A549 (cell line): ENCODE results near the gene POP4. TPM values are rescaled to one million over a fixed set of nuclear protein-coding genes. Genes with fewer than 3 reads are reported as not detected.

Experiments used
- ATAC-seq, 2 experiments: fragments of 200-7000 bp in 1 of 2; fragments of >200 bp in 1 of 2; cut with Nextera tagmentation in 1 of 2; cut with Tn5 transposase in 1 of 2; 3 replicates each; pipeline versions ENCODE4 v1.8.0 to v1.9.1; 2018 to 2020; ENCODE audit warnings: mild to moderate bottlenecking in 1 of 2, moderate library complexity in 1 of 2
- CTCF ChIA-PET: fragments of 300-600 bp; sonication (Branson Sonifier 250); formaldehyde crosslinking; extraction: SDS; loops from one replicate; lab custom pipeline; 2021; ENCODE audit warnings: antibody characterized with exemption, inconsistent platforms; lab: Yijun Ruan, JAX
- POLR2A ChIA-PET: fragments of 350-600 bp; formaldehyde crosslinking; extraction: SDS; loops from one replicate; lab custom pipeline; 2021; ENCODE audit warnings: antibody characterized with exemption, inconsistent platforms; lab: Yijun Ruan, JAX
- DNase-seq, 2 experiments: peaks; one replicate each; pipeline versions ENCODE4 v3.0.0 to v3.0.0-alpha.2; 2011 to 2016; ENCODE audit warnings: low read depth in 1 of 2, low spot score in 1 of 2
- FAIRE-seq: peaks from 2 replicates; lab custom pipeline; 2011; peaks lifted over from hg19 to GRCh38; lab: Jason Lieb, UNC
- H3K27ac ChIP-seq, 2 experiments: fragments of >200 bp; sonication (Bioruptor Twin); formaldehyde crosslinking; 3 replicates each; pipeline ENCODE4 v1.5.1; 2016 to 2017
- H3K4me1 ChIP-seq: fragments of >200 bp; sonication (Bioruptor Twin); formaldehyde crosslinking; 3 replicates; pipeline ENCODE4 v1.6.1; 2016
- H3K4me2 ChIP-seq: fragments of >200 bp; sonication (Bioruptor Twin); formaldehyde crosslinking; 3 replicates; pipeline ENCODE4 v1.6.1; 2016
- H3K4me3 ChIP-seq: fragments of >200 bp; sonication (Bioruptor Twin); formaldehyde crosslinking; 3 replicates; pipeline ENCODE4 v1.5.1; 2016
- H3K9me3 ChIP-seq: fragments of >200 bp; sonication (Bioruptor Twin); formaldehyde crosslinking; 3 replicates; pipeline ENCODE4 v1.6.1; 2016
- BHLHE40 ChIP-seq: IDR thresholded peaks from 2 replicates; pipeline ENCODE4 v1.6.1; 2012; ENCODE audit warnings: low read depth, low read length, inconsistent platforms
- CBX2 ChIP-seq: fragments of 200-600 bp; sonication (generic); IDR thresholded peaks from 2 replicates; pipeline ENCODE4 v1.6.1; 2016; ENCODE audit warnings: low read depth, mild to moderate bottlenecking, borderline replicate concordance
- CBX8 ChIP-seq: fragments of 200-600 bp; sonication (generic); IDR thresholded peaks from 2 replicates; pipeline ENCODE4 v1.6.1; 2016
- CHD4 ChIP-seq: fragments of 200-600 bp; sonication (generic); IDR thresholded peaks from 2 replicates; pipeline ENCODE4 v1.6.1; 2016; ENCODE audit warnings: antibody characterized with exemption, mild to moderate bottlenecking, borderline replicate concordance
- ESRRA ChIP-seq: fragments of 150-350 bp; IDR thresholded peaks from 2 replicates; pipeline ENCODE4 v1.6.1; 2014; ENCODE audit warnings: mild to moderate bottlenecking, low read length, borderline replicate concordance
- FOXS1 ChIP-seq: fragments of 250-450 bp; sonication (Bioruptor Pico); IDR thresholded peaks from 2 replicates; pipeline ENCODE4 v1.5.0; 2020; ENCODE audit warnings: mild to moderate bottlenecking, moderate library complexity
- GATA3 ChIP-seq: IDR thresholded peaks from 2 replicates; pipeline ENCODE4 v1.6.1; 2012; ENCODE audit warnings: borderline replicate concordance
- HDAC2 ChIP-seq: fragments of 200-600 bp; sonication (generic); IDR thresholded peaks from 2 replicates; pipeline ENCODE4 v1.6.1; 2016
- HEYL ChIP-seq: fragments of 250-450 bp; sonication (Bioruptor Pico); IDR thresholded peaks from 2 replicates; pipeline ENCODE4 v1.8.0; 2021; ENCODE audit warnings: mild to moderate bottlenecking, moderate library complexity
- HOXA7 ChIP-seq: fragments of 250-450 bp; sonication (Bioruptor Pico); IDR thresholded peaks from 2 replicates; pipeline ENCODE4 v1.5.0; 2020; ENCODE audit warnings: mild to moderate bottlenecking, moderate library complexity
- HOXB13 ChIP-seq: fragments of 250-450 bp; sonication (Bioruptor Pico); IDR thresholded peaks from 2 replicates; pipeline ENCODE4 v1.5.0; 2020; ENCODE audit warnings: low read depth, mild to moderate bottlenecking, moderate library complexity
- HOXB5 ChIP-seq: fragments of 250-450 bp; sonication (Bioruptor Pico); IDR thresholded peaks from 2 replicates; pipeline ENCODE4 v1.5.0; 2020; ENCODE audit warnings: mild to moderate bottlenecking, moderate library complexity
- JUNB ChIP-seq: fragments of >200 bp; sonication (Bioruptor Twin); formaldehyde crosslinking; IDR thresholded peaks from 2 replicates; pipeline ENCODE4 v1.6.1; 2016
- MAFK ChIP-seq: fragments of 450-650 bp; IDR thresholded peaks from 2 replicates; pipeline ENCODE4 v1.6.1; 2014; ENCODE audit not compliant: partially characterized antibody
- MYC ChIP-seq: IDR thresholded peaks from 2 replicates; pipeline ENCODE4 v1.6.1; 2012; ENCODE audit warnings: mild to moderate bottlenecking, inconsistent platforms, low read length, improper control_type of control experiment, borderline replicate concordance
- RAD21 ChIP-seq, 2 experiments: fragments of >200 bp in 1 of 2; sonication (Bioruptor Twin) in 1 of 2; formaldehyde crosslinking in 1 of 2; IDR thresholded peaks in 1 of 2; conservative IDR thresholded peaks in 1 of 2; 2 replicates in 1 of 2; 3 replicates in 1 of 2; pipeline ENCODE4 v1.6.1; 2012 to 2018; ENCODE audit warnings: inconsistent platforms in 1 of 2
- RFX5 ChIP-seq: fragments of 450-650 bp; IDR thresholded peaks from 2 replicates; pipeline ENCODE4 v1.7.1; 2014; ENCODE audit warnings: antibody characterized with exemption, mild to moderate bottlenecking, moderate library complexity
- RNF2 ChIP-seq: fragments of 200-600 bp; sonication (generic); IDR thresholded peaks from 2 replicates; pipeline ENCODE4 v1.6.1; 2016; ENCODE audit warnings: low read depth, mild to moderate bottlenecking, antibody characterized with exemption, moderate library complexity, borderline replicate concordance
- SMC3 ChIP-seq: fragments of >200 bp; sonication (Bioruptor Twin); formaldehyde crosslinking; IDR thresholded peaks from 3 replicates; pipeline ENCODE4 v1.6.1; 2018; ENCODE audit warnings: inconsistent platforms
- TFCP2L1 ChIP-seq: fragments of 250-450 bp; sonication (Bioruptor Pico); IDR thresholded peaks from 2 replicates; pipeline ENCODE4 v1.5.0; 2021; ENCODE audit warnings: mild to moderate bottlenecking
- ZC3H11A ChIP-seq: fragments of 450-650 bp; IDR thresholded peaks from 2 replicates; pipeline ENCODE4 v1.6.1; 2014; ENCODE audit warnings: antibody characterized with exemption, mild to moderate bottlenecking
- ZFP36 ChIP-seq: fragments of 450-650 bp; IDR thresholded peaks from 2 replicates; pipeline ENCODE4 v1.6.1; 2014; ENCODE audit warnings: borderline replicate concordance; ENCODE audit not compliant: partially characterized antibody
- ZNF302 ChIP-seq: fragments of 250-450 bp; sonication (Bioruptor Pico); IDR thresholded peaks from 2 replicates; pipeline ENCODE4 v1.9.0; 2021; ENCODE audit warnings: inconsistent platforms, mild to moderate bottlenecking, moderate library complexity
- ZSCAN20 ChIP-seq: fragments of 250-450 bp; sonication (Bioruptor Pico); IDR thresholded peaks from 2 replicates; pipeline ENCODE4 v1.8.0; 2022; ENCODE audit warnings: mild to moderate bottlenecking, moderate library complexity
- WGBS: methylation state at CpG from one replicate; pipeline ENCODE4 v1.1.6; 2017; ENCODE audit errors: missing lambda C conversion rate; 5-methylcytosine and 5-hydroxymethylcytosine counted together
- polyA plus RNA-seq, 4 experiments: library from polyadenylated mRNA; depleted of rRNA in 3 of 4; stranded (reverse); fragments of >200 nt; fragmentation: RNase III in 1 of 4; extraction: RNeasy Plus Mini Kit Qiagen cat#74134 plus additional on column Dnase treatment in 1 of 4; gene quantifications; 2 replicates in 3 of 4; 3 replicates in 1 of 4; pipeline ENCODE4 v1.2.3, GENCODE V29; 2011 to 2017
- TF ChIP-seq, protein P1 (sequence below): fragments of 450-650 bp; IDR thresholded peaks from 2 replicates; pipeline ENCODE4 v1.6.1; 2014; ENCODE audit warnings: antibody characterized with exemption
- TF ChIP-seq, protein P2 (sequence below): IDR thresholded peaks from 2 replicates; pipeline ENCODE4 v1.6.1; 2012; ENCODE audit warnings: low read depth, borderline replicate concordance
- TF ChIP-seq, protein P3 (sequence below): fragments of 250-450 bp; sonication (Bioruptor Pico); IDR thresholded peaks from 2 replicates; pipeline ENCODE4 v1.5.0; 2021; ENCODE audit warnings: mild to moderate bottlenecking, moderate library complexity, borderline replicate concordance
- TF ChIP-seq, protein P4 (sequence below): fragments of 200-600 bp; sonication (generic); IDR thresholded peaks from 2 replicates; pipeline ENCODE4 v1.6.1; 2016; ENCODE audit warnings: antibody characterized with exemption, mild to moderate bottlenecking, moderate library complexity
- TF ChIP-seq, protein P5 (sequence below): IDR thresholded peaks from 2 replicates; pipeline ENCODE4 v1.6.1; 2012

Gene POP4
- polyA plus RNA-seq, 2 of the 4 experiments (the other 2 are of a cell fraction) = 202 to 208 TPM

DNA sequence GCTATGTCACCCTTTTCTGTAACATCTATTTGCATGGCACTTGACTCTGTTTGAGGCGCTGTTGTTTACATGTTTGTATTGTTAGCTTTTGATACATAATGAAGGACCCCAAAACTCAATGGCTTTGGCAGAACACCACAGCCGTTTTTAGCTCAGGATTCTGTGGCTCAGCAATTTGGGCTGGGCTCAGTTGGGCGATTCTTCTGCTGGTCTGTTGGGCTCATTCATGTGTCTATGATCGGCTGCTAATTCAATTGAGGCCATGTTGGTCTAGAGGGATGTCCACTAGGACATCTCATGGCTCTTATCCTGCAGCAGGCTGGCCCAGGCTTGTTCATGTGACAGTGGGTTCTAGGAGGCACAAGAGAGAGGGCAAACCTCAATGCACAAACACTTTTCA is 46.3 kb upstream of the POP4 start:
- ATAC-seq = no peak
- ChIA-PET POLR2A (no interaction called here), CTCF (interaction anchor here (0.9 kb wide), 1 partner anchor 8 kb away, joined by 3 read pairs; no protein-coding TSS in a partner anchor)
- no peak for DNase-seq
- H3K27ac ChIP-seq = no peak overlapping the region
- no peaks in the 10 kb centered on the region for H3K4me1 ChIP-seq
- WGBS = 10% methylated on average over 4 of the region's 4 CpGs
- TF ChIP-seq FOXS1 (CRISPR knock-in tag) (no peak), MYC (no peak), TFCP2L1 (no peak), ZC3H11A (no peak), JUNB (no peak), HOXA7 (CRISPR knock-in tag) (no peak), HEYL (no peak), HDAC2 (no peak), HOXB5 (no peak), CBX8 (no peak), HOXB13 (no peak), ESRRA (no peak), BHLHE40 (no peak), GATA3 (no peak), RFX5 (no peak)
- TF ChIP-seq, protein P1, sequence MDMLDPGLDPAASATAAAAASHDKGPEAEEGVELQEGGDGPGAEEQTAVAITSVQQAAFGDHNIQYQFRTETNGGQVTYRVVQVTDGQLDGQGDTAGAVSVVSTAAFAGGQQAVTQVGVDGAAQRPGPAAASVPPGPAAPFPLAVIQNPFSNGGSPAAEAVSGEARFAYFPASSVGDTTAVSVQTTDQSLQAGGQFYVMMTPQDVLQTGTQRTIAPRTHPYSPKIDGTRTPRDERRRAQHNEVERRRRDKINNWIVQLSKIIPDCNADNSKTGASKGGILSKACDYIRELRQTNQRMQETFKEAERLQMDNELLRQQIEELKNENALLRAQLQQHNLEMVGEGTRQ = no peak
- TF ChIP-seq, protein P2, sequence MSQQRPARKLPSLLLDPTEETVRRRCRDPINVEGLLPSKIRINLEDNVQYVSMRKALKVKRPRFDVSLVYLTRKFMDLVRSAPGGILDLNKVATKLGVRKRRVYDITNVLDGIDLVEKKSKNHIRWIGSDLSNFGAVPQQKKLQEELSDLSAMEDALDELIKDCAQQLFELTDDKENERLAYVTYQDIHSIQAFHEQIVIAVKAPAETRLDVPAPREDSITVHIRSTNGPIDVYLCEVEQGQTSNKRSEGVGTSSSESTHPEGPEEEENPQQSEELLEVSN = no peak
- H3K4me3 ChIP-seq = no peak overlapping the region
- H3K9me3 ChIP-seq = peaks cover 35% of the 10 kb centered on the region
- H3K4me2 ChIP-seq = no peak overlapping the region
- FAIRE-seq = peak; percentile 18

DNA sequence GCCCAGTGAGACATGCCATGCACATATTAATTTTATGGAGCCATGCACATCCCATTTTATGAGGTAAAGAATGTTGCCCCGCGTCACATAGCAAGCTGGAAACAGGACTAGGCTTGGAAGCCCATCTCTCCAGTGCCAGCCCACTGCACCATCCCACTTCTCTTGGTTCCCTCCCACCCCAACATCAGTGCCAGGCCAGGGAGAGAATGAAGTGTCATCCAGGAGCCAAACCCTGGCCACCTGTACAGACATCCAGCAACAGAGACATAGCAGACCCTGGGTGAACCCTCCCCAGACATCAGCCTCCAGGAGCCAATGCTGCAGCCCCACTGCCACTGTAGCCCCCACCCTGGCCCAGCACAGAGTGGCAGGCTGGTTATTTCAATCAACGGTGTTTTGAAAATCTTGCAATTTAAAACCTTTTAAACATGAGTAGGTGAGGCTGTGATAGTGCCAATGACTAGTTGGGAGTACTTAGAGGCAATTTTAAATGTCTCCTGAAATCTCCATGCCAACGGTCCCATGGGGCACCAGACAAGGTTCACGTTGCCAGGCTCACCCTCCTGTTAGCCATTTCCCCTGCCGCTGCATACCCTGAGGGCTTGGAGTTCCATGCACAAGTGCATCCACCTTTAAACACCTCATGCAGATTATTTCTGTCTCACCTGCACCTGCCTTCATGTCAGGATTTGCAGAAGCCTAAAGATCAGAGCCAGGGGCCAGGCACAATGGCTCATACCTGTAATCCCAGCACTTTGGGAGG is 45.6 kb upstream of the POP4 start:
- peaks cover 28% of the 10 kb centered on the region for H3K9me3 ChIP-seq
- DNase-seq = no peak
- no peak overlapping the region for H3K4me2 ChIP-seq
- POLR2A ChIA-PET = no interaction called here
- no peak overlapping the region for H3K27ac ChIP-seq
- FAIRE-seq = no peak
- TF ChIP-seq ZFP36 (no peak), RNF2 (no peak), ZSCAN20 (CRISPR knock-in tag) (no peak), CHD4 (no peak), ZNF302 (CRISPR knock-in tag) (no peak), SMC3 (no peak), ZC3H11A (no peak), CBX2 (no peak), MAFK (no peak), RAD21 (conservative IDR thresholded peaks at IDR 0.05 in 1 of 2, IDR thresholded peaks at IDR 0.05 in 1 of 2) (no peak)
- TF ChIP-seq, protein P3, sequence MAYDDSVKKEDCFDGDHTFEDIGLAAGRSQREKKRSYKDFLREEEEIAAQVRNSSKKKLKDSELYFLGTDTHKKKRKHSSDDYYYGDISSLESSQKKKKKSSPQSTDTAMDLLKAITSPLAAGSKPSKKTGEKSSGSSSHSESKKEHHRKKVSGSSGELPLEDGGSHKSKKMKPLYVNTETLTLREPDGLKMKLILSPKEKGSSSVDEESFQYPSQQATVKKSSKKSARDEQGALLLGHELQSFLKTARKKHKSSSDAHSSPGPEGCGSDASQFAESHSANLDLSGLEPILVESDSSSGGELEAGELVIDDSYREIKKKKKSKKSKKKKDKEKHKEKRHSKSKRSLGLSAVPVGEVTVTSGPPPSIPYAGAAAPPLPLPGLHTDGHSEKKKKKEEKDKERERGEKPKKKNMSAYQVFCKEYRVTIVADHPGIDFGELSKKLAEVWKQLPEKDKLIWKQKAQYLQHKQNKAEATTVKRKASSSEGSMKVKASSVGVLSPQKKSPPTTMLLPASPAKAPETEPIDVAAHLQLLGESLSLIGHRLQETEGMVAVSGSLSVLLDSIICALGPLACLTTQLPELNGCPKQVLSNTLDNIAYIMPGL (CRISPR knock-in tag) = no peak
- TF ChIP-seq, protein P4, sequence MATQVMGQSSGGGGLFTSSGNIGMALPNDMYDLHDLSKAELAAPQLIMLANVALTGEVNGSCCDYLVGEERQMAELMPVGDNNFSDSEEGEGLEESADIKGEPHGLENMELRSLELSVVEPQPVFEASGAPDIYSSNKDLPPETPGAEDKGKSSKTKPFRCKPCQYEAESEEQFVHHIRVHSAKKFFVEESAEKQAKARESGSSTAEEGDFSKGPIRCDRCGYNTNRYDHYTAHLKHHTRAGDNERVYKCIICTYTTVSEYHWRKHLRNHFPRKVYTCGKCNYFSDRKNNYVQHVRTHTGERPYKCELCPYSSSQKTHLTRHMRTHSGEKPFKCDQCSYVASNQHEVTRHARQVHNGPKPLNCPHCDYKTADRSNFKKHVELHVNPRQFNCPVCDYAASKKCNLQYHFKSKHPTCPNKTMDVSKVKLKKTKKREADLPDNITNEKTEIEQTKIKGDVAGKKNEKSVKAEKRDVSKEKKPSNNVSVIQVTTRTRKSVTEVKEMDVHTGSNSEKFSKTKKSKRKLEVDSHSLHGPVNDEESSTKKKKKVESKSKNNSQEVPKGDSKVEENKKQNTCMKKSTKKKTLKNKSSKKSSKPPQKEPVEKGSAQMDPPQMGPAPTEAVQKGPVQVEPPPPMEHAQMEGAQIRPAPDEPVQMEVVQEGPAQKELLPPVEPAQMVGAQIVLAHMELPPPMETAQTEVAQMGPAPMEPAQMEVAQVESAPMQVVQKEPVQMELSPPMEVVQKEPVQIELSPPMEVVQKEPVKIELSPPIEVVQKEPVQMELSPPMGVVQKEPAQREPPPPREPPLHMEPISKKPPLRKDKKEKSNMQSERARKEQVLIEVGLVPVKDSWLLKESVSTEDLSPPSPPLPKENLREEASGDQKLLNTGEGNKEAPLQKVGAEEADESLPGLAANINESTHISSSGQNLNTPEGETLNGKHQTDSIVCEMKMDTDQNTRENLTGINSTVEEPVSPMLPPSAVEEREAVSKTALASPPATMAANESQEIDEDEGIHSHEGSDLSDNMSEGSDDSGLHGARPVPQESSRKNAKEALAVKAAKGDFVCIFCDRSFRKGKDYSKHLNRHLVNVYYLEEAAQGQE = no peak
- TF ChIP-seq, protein P5, sequence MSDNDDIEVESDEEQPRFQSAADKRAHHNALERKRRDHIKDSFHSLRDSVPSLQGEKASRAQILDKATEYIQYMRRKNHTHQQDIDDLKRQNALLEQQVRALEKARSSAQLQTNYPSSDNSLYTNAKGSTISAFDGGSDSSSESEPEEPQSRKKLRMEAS = no peak
- H3K4me1 ChIP-seq = no peaks in the 10 kb centered on the region
- 27% methylated on average over 6 of the region's 6 CpGs for WGBS
- H3K4me3 ChIP-seq = no peak overlapping the region
- ATAC-seq = no peak
- CTCF ChIA-PET = interaction anchor here (0.9 kb wide), 1 partner anchor 9 kb away, joined by 3 read pairs; no protein-coding TSS in a partner anchor
